Measurements from ENCODE around the gene HS3ST4. TPM values are rescaled to one million over a fixed set of nuclear protein-coding genes. Genes with fewer than 3 reads are reported as not detected.

HS3ST4 gene
- total and polyA plus RNA-seq, 2 donors (not counting 3 experiments of a cell fraction or from before 2014, with no cell fraction given): not detected

- Histone ChIP-seq H3K4me3 (replicated peaks in 1 of 3; ENCODE audit: insufficient read depth in 1 of 3, low read depth in 1 of 3, low read length in 3 of 3) (no peak overlapping the region), H3K4me2 (ENCODE audit: insufficient read depth, low read length) (no peak overlapping the region), H3K9ac (replicated peaks; ENCODE audit: extremely low read depth, insufficient read depth, low read length) (no peak overlapping the region), H3K27me3 (ENCODE audit: control insufficient read depth in 2 of 2, insufficient read depth in 2 of 2, low read length in 2 of 2) (no peaks in the 10 kb centered on the region), H2AFZ (ENCODE audit: low read depth, low read length) (no peak overlapping the region), H3K36me3 (ENCODE audit: control insufficient read depth in 2 of 2, extremely low read depth in 1 of 2, insufficient read depth in 2 of 2, low read length in 2 of 2) (no peaks in the 10 kb centered on the region), H3K9me1 (replicated peaks; ENCODE audit: control insufficient read depth, extremely low read depth, insufficient read depth, low read length) (no peaks in the 10 kb centered on the region), H3K4me1 (ENCODE audit: control insufficient read depth, extremely low read depth, insufficient read depth, low read length) (no peaks in the 10 kb centered on the region), H4K20me1 (replicated peaks; ENCODE audit: control insufficient read depth, extremely low read depth, insufficient read depth, low read length) (no peaks in the 10 kb centered on the region), H3K9me3 (replicated peaks; ENCODE audit: control insufficient read depth, insufficient read depth, low read length) (peaks cover 4% of the 10 kb centered on the region), H3K79me2 (ENCODE audit: control insufficient read depth, insufficient read depth, low read length) (no peaks in the 10 kb centered on the region), H3K27ac (ENCODE audit: insufficient read depth, low read depth, low read length) (no peak overlapping the region)
- no peak for FAIRE-seq
- dilution Hi-C loops (cut with MboI; ENCODE audit: extremely low pct_ligation_motif_present, low sequenced_read_pairs): no loop called here
- POLR2A ChIA-PET: no interaction called here
- no peak for TF ChIP-seq FOS (IDR thresholded peaks at IDR 0.05; ENCODE audit: borderline replicate concordance, insufficient read depth, low read length)
- TF ChIP-seq MYC (IDR thresholded peaks at IDR 0.05; ENCODE audit: low read depth, low read length): no peak
- no peak for TF ChIP-seq EZH2 (IDR thresholded peaks at IDR 0.05; ENCODE audit: borderline replicate concordance, low read depth, low read length, severe bottlenecking)
- TF ChIP-seq, protein P1, sequence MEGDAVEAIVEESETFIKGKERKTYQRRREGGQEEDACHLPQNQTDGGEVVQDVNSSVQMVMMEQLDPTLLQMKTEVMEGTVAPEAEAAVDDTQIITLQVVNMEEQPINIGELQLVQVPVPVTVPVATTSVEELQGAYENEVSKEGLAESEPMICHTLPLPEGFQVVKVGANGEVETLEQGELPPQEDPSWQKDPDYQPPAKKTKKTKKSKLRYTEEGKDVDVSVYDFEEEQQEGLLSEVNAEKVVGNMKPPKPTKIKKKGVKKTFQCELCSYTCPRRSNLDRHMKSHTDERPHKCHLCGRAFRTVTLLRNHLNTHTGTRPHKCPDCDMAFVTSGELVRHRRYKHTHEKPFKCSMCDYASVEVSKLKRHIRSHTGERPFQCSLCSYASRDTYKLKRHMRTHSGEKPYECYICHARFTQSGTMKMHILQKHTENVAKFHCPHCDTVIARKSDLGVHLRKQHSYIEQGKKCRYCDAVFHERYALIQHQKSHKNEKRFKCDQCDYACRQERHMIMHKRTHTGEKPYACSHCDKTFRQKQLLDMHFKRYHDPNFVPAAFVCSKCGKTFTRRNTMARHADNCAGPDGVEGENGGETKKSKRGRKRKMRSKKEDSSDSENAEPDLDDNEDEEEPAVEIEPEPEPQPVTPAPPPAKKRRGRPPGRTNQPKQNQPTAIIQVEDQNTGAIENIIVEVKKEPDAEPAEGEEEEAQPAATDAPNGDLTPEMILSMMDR (IDR thresholded peaks at IDR 0.05; ENCODE audit: extremely low read depth in 1 of 2, insufficient read depth in 1 of 2, low read depth in 1 of 2, low read length in 2 of 2): no peak
- TF ChIP-seq POLR2AphosphoS5 (IDR thresholded peaks at IDR 0.05; ENCODE audit: insufficient read depth, low read depth, low read length): no peak
- TF ChIP-seq JUN (IDR thresholded peaks at IDR 0.05; ENCODE audit: borderline replicate concordance, insufficient read depth, insufficient read length, low read depth): no peak
- no TSS peak for BruUV-seq (replicated peaks)
- CTCF ChIA-PET: no interaction called here
- DNase-seq (ENCODE audit: low read depth, low spot score): no peak
- intact Hi-C loops (cut with micrococcal nuclease): no loop called here
Observed at GRCh38 chr16:25867041-25867440, 175.3 kb downstream of the HS3ST4 start.

- Histone ChIP-seq H2AFZ (ENCODE audit: low read depth, low read length) (no peak overlapping the region), H3K4me3 (replicated peaks in 1 of 3; ENCODE audit: insufficient read depth in 1 of 3, low read depth in 1 of 3, low read length in 3 of 3) (no peak overlapping the region), H3K4me1 (ENCODE audit: control insufficient read depth, extremely low read depth, insufficient read depth, low read length) (no peaks in the 10 kb centered on the region), H3K79me2 (ENCODE audit: control insufficient read depth, insufficient read depth, low read length) (no peaks in the 10 kb centered on the region), H3K27ac (ENCODE audit: insufficient read depth, low read depth, low read length) (no peak overlapping the region), H3K27me3 (ENCODE audit: control insufficient read depth in 2 of 2, insufficient read depth in 2 of 2, low read length in 2 of 2) (no peaks in the 10 kb centered on the region), H3K9ac (replicated peaks; ENCODE audit: extremely low read depth, insufficient read depth, low read length) (no peak overlapping the region), H3K9me1 (replicated peaks; ENCODE audit: control insufficient read depth, extremely low read depth, insufficient read depth, low read length) (no peaks in the 10 kb centered on the region), H4K20me1 (replicated peaks; ENCODE audit: control insufficient read depth, extremely low read depth, insufficient read depth, low read length) (no peaks in the 10 kb centered on the region), H3K36me3 (ENCODE audit: control insufficient read depth in 2 of 2, extremely low read depth in 1 of 2, insufficient read depth in 2 of 2, low read length in 2 of 2) (no peaks in the 10 kb centered on the region), H3K9me3 (replicated peaks; ENCODE audit: control insufficient read depth, insufficient read depth, low read length) (peaks cover 4% of the 10 kb centered on the region), H3K4me2 (ENCODE audit: insufficient read depth, low read length) (no peak overlapping the region)
- ChIA-PET CTCF (no interaction called here), POLR2A (no interaction called here)
- no TSS peak for BruUV-seq (replicated peaks)
- DNase-seq (ENCODE audit: low read depth, low spot score) (no peak), FAIRE-seq (no peak)
- dilution Hi-C loops (cut with MboI; ENCODE audit: extremely low pct_ligation_motif_present, low sequenced_read_pairs): no loop called here
- intact Hi-C loops (cut with micrococcal nuclease): no loop called here
- no peak for TF ChIP-seq MYC (IDR thresholded peaks at IDR 0.05; ENCODE audit: low read depth, low read length)
- TF ChIP-seq FOS (IDR thresholded peaks at IDR 0.05; ENCODE audit: borderline replicate concordance, insufficient read depth, low read length): no peak
- no peak for TF ChIP-seq GATA2 (IDR thresholded peaks at IDR 0.05; ENCODE audit: insufficient read depth, insufficient read length, low read depth, low read length)
- TF ChIP-seq, protein P1 (IDR thresholded peaks at IDR 0.05; ENCODE audit: extremely low read depth in 1 of 2, insufficient read depth in 1 of 2, low read depth in 1 of 2, low read length in 2 of 2): no peak
- TF ChIP-seq EZH2 (IDR thresholded peaks at IDR 0.05; ENCODE audit: borderline replicate concordance, low read depth, low read length, severe bottlenecking): no peak
- TF ChIP-seq POLR2AphosphoS5 (IDR thresholded peaks at IDR 0.05; ENCODE audit: insufficient read depth, low read depth, low read length): no peak
- TF ChIP-seq JUN (IDR thresholded peaks at IDR 0.05; ENCODE audit: borderline replicate concordance, insufficient read depth, insufficient read length, low read depth): no peak
- TF ChIP-seq MAX (IDR thresholded peaks at IDR 0.05; ENCODE audit: insufficient read depth, insufficient read length): no peak
- no peak for TF ChIP-seq POLR2A (IDR thresholded peaks at IDR 0.05; ENCODE audit: low read depth, low read length)
Observed at GRCh38 chr16:25868106-25868505, 176.3 kb downstream of the HS3ST4 start.

All from endothelial cell of umbilical vein (primary cell).